Astrocyte (in vitro differentiated cells and primary cell): Measurements from ENCODE around the gene PIK3CD. TPM values are rescaled to one million over a fixed set of nuclear protein-coding genes. Genes with fewer than 3 reads are reported as not detected.

Experiments used
- DNase-seq: peaks from one replicate; pipeline ENCODE4 v3.0.0-alpha.2; 2010; ENCODE audit warnings: low read depth
- FAIRE-seq: peaks from 2 replicates; lab custom pipeline; 2011; peaks lifted over from hg19 to GRCh38; lab: Jason Lieb, UNC
- H2AFZ ChIP-seq: 2 replicates; pipeline ENCODE4 v1.6.0; 2012; ENCODE audit warnings: low read depth, low read length, inconsistent platforms
- H3K27ac ChIP-seq: 2 replicates; pipeline ENCODE4 v1.5.1; 2011; ENCODE audit warnings: low read depth, low read length, inconsistent platforms
- H3K27me3 ChIP-seq: 2 replicates; pipeline ENCODE4 v1.6.0; 2011; ENCODE audit warnings: low read length, inconsistent platforms; ENCODE audit not compliant: insufficient read depth
- H3K36me3 ChIP-seq: 2 replicates; pipeline ENCODE4 v1.5.1; 2011; ENCODE audit warnings: low read length, inconsistent platforms; ENCODE audit not compliant: insufficient read depth
- H3K4me1 ChIP-seq: 2 replicates; pipeline ENCODE4 v1.5.1; 2011; ENCODE audit warnings: low read length, inconsistent platforms; ENCODE audit not compliant: insufficient read depth
- H3K4me2 ChIP-seq: 2 replicates; pipeline ENCODE4 v1.6.0; 2012; ENCODE audit warnings: low read length, inconsistent platforms
- H3K4me3 ChIP-seq: 2 replicates; pipeline ENCODE4 v1.5.1; 2011; ENCODE audit warnings: low read depth, mild to moderate bottlenecking, low read length, inconsistent platforms; ENCODE audit not compliant: insufficient read depth
- H3K79me2 ChIP-seq: 2 replicates; pipeline ENCODE4 v1.6.0; 2012; ENCODE audit warnings: mild to moderate bottlenecking, low read length, inconsistent platforms; ENCODE audit not compliant: insufficient read depth
- H3K9ac ChIP-seq: 2 replicates; pipeline ENCODE4 v1.6.0; 2012; ENCODE audit warnings: mild to moderate bottlenecking, low read length, inconsistent platforms
- H3K9me3 ChIP-seq: 2 replicates; pipeline ENCODE4 v1.5.1; 2012; ENCODE audit warnings: low read depth, mild to moderate bottlenecking, low read length, inconsistent platforms; ENCODE audit not compliant: insufficient read depth
- H4K20me1 ChIP-seq: 2 replicates; pipeline ENCODE4 v1.6.0; 2012; ENCODE audit warnings: low read length, inconsistent platforms; ENCODE audit not compliant: insufficient read depth
- H3K27ac Mint-ChIP-seq: one replicate; pipeline ENCODE4 v1.8.0; 2021; ENCODE audit warnings: mild to moderate bottlenecking, mixed read lengths; ENCODE audit not compliant: unreplicated experiment
- H3K27me3 Mint-ChIP-seq: one replicate; pipeline ENCODE4 v1.8.0; 2021; ENCODE audit warnings: low read depth, mixed read lengths; ENCODE audit not compliant: unreplicated experiment
- H3K36me3 Mint-ChIP-seq: one replicate; pipeline ENCODE4 v1.8.0; 2021; ENCODE audit warnings: low read depth, mixed read lengths; ENCODE audit not compliant: unreplicated experiment
- H3K4me1 Mint-ChIP-seq: one replicate; pipeline ENCODE4 v1.8.0; 2021; ENCODE audit warnings: low read depth, mixed read lengths; ENCODE audit not compliant: unreplicated experiment
- H3K4me3 Mint-ChIP-seq: one replicate; pipeline ENCODE4 v1.8.0; 2021; ENCODE audit warnings: mild to moderate bottlenecking, moderate library complexity, mixed read lengths; ENCODE audit not compliant: unreplicated experiment
- H3K9me3 Mint-ChIP-seq: one replicate; pipeline ENCODE4 v1.8.0; 2021; ENCODE audit warnings: mild to moderate bottlenecking, mixed read lengths; ENCODE audit not compliant: unreplicated experiment
- CTCF ChIP-seq: IDR thresholded peaks from 2 replicates; pipeline ENCODE4 v1.5.1; 2011; ENCODE audit warnings: low read depth, mild to moderate bottlenecking, inconsistent platforms, low read length, moderate library complexity; ENCODE audit not compliant: insufficient read depth
- EZH2 ChIP-seq: IDR thresholded peaks from 2 replicates; pipeline ENCODE4 v1.6.1; 2012; ENCODE audit warnings: mild to moderate bottlenecking, low read length, inconsistent platforms; ENCODE audit not compliant: insufficient read depth
- total RNA-seq: library from RNA; stranded (reverse); gene quantifications from 2 replicates; pipeline ENCODE4 v1.2.1, GENCODE V29; 2021

The PIK3CD gene
- total RNA-seq, 1 donor from 2014 or later = 29.5 TPM

GRCh38 chr1:9733160-9733789 lies 81.7 kb downstream of the PIK3CD start:
- Mint-ChIP-seq H3K9me3 (no peaks in the 10 kb centered on the region), H3K27me3 (no peaks in the 10 kb centered on the region), H3K27ac (peak overlapping the region; percentile 63), H3K4me3 (peak overlapping the region; percentile 40), H3K4me1 (peaks cover 10% of the 10 kb centered on the region), H3K36me3 (peaks cover 57% of the 10 kb centered on the region)
- no peaks in the 10 kb centered on the region for H3K27me3 ChIP-seq
- H2AFZ ChIP-seq = no peak overlapping the region
- H3K4me2 ChIP-seq = no peak overlapping the region
- no peak overlapping the region for H3K27ac ChIP-seq
- no peak overlapping the region for H3K9ac ChIP-seq
- TF ChIP-seq CTCF (no peak), EZH2 (no peak)
- DNase-seq (no peak), FAIRE-seq (no peak)
- peaks cover 6% of the 10 kb centered on the region for H4K20me1 ChIP-seq
- no peak overlapping the region for H3K4me3 ChIP-seq
- H3K36me3 ChIP-seq = peaks cover 37% of the 10 kb centered on the region
- H3K4me1 ChIP-seq = no peaks in the 10 kb centered on the region
- H3K79me2 ChIP-seq = no peaks in the 10 kb centered on the region
- H3K9me3 ChIP-seq = no peaks in the 10 kb centered on the region

DNA sequence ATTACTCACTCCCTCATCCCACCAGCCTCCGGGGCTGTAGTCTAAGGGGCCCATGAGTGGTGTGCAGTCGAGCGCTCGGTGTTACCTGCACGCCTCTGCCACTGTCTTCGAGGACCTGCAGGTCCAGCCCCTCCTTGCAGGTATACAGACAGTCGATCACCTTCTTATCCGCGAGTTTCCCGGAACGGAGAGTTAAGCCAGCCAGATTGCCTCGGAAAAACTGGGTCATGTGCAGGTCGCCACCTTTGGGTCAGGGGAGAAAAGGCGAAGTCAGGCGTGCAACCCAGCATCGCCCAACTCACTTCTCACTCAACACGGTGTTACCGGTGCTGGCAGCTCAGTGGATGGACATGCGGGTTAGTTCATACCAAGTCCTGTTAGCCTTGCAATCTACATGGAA lies 84.3 kb downstream of the PIK3CD start:
- H3K27me3 Mint-ChIP-seq = no peaks in the 10 kb centered on the region

More for the DNA sequence above, 84.3 kb downstream of the PIK3CD start:
- Histone ChIP-seq H3K79me2 (no peaks in the 10 kb centered on the region), H3K27ac (no peak overlapping the region), H3K27me3 (no peaks in the 10 kb centered on the region), H3K9me3 (no peaks in the 10 kb centered on the region), H3K9ac (no peak overlapping the region), H3K4me3 (no peak overlapping the region), H3K4me1 (no peaks in the 10 kb centered on the region), H3K4me2 (no peak overlapping the region), H2AFZ (no peak overlapping the region), H3K36me3 (peaks cover 37% of the 10 kb centered on the region), H4K20me1 (peaks cover 5% of the 10 kb centered on the region)
- peaks cover 51% of the 10 kb centered on the region for H3K36me3 Mint-ChIP-seq
- H3K4me1 Mint-ChIP-seq = peaks cover 10% of the 10 kb centered on the region
- no peaks in the 10 kb centered on the region for H3K9me3 Mint-ChIP-seq
- no peak overlapping the region for H3K27ac Mint-ChIP-seq
- no peak for TF ChIP-seq CTCF
- no peak for TF ChIP-seq EZH2
- no peak for DNase-seq
- FAIRE-seq = no peak
- no peak overlapping the region for H3K4me3 Mint-ChIP-seq
